Fibroblast of lung (primary cell): ENCODE results near the gene SSH2. TPM values are rescaled to one million over a fixed set of nuclear protein-coding genes. Genes with fewer than 3 reads are reported as not detected.
A peak's percentile ranks its signal among the peaks of the same experiment; 100 is the strongest.

ENCODE experiments used
- DNase-seq, 2 donors: peaks; one replicate each; pipeline versions ENCODE4 v3.0.0 to v3.0.0-alpha.2; 2010; ENCODE audit warnings: low read depth in 2 of 2
- H2AFZ ChIP-seq: 2 replicates; pipeline ENCODE4 v1.5.1; 2012; ENCODE audit warnings: low read length, control low read depth, inconsistent platforms
- H3K27ac ChIP-seq: 2 replicates; pipeline ENCODE4 v1.5.1; 2011; ENCODE audit warnings: low read length, control low read depth; ENCODE audit not compliant: insufficient read depth
- H3K27me3 ChIP-seq: 2 replicates; pipeline ENCODE4 v1.5.1; 2011; ENCODE audit warnings: mild to moderate bottlenecking, low read length; ENCODE audit not compliant: control insufficient read depth, insufficient read depth
- H3K36me3 ChIP-seq: 2 replicates; pipeline ENCODE4 v1.5.1; 2011; ENCODE audit warnings: low read length; ENCODE audit not compliant: control insufficient read depth, insufficient read depth
- H3K4me1 ChIP-seq: 2 replicates; pipeline ENCODE4 v1.5.1; 2011; ENCODE audit warnings: low read length; ENCODE audit not compliant: control insufficient read depth, insufficient read depth; ENCODE audit errors: extremely low read depth
- H3K4me2 ChIP-seq: 2 replicates; pipeline ENCODE4 v1.5.1; 2011; ENCODE audit warnings: low read length, control low read depth; ENCODE audit not compliant: insufficient read depth; ENCODE audit errors: extremely low read depth
- H3K4me3 ChIP-seq, 4 experiments: fragments of 200-600 bp in 1 of 4; sonication (generic) in 1 of 4; replicated peaks in 1 of 4; 2 replicates each; pipeline ENCODE4 v1.5.1; 2011 to 2016; ENCODE audit warnings: low read length in 4 of 4, low read depth in 3 of 4, mild to moderate bottlenecking in 3 of 4, control low read depth in 2 of 4, inconsistent platforms in 1 of 4, mixed read lengths in 1 of 4; ENCODE audit not compliant: insufficient read depth in 1 of 4; ENCODE audit errors: control extremely low read depth in 1 of 4
- H3K79me2 ChIP-seq: 2 replicates; pipeline ENCODE4 v1.5.1; 2012; ENCODE audit warnings: mild to moderate bottlenecking, low read length, inconsistent platforms; ENCODE audit not compliant: control insufficient read depth, insufficient read depth
- H3K9ac ChIP-seq: 2 replicates; pipeline ENCODE4 v1.5.1; 2011; ENCODE audit warnings: mild to moderate bottlenecking, low read length, control low read depth; ENCODE audit not compliant: insufficient read depth
- H3K9me3 ChIP-seq: 2 replicates; pipeline ENCODE4 v1.5.1; 2012; ENCODE audit warnings: low read depth, low read length; ENCODE audit not compliant: control insufficient read depth, insufficient read depth
- H4K20me1 ChIP-seq: 2 replicates; pipeline ENCODE4 v1.5.1; 2011; ENCODE audit warnings: low read length; ENCODE audit not compliant: control insufficient read depth, insufficient read depth; ENCODE audit errors: extremely low read depth
- CTCF ChIP-seq, 2 donors: IDR thresholded peaks in 1 of 2; conservative IDR thresholded peaks in 1 of 2; 1 replicate in 1 of 2; 2 replicates in 1 of 2; pipeline ENCODE4 v1.5.1; 2011 to 2012; ENCODE audit warnings: low read length in 2 of 2, control low read depth in 1 of 2, inconsistent platforms in 1 of 2, low read depth in 1 of 2, mild to moderate bottlenecking in 1 of 2
- EZH2 ChIP-seq: IDR thresholded peaks from 2 replicates; pipeline ENCODE4 v1.5.1; 2012; ENCODE audit warnings: low read length, control low read depth, mild to moderate bottlenecking; ENCODE audit errors: missing control alignments
- polyA plus RNA-seq, 2 donors: library from polyadenylated mRNA; depleted of rRNA in 1 of 2; stranded (reverse) in 1 of 2; unstranded in 1 of 2; fragments of >200 nt; gene quantifications; 2 replicates each; pipeline ENCODE4 v1.2.1, GENCODE V29; 2011 to 2012; ENCODE audit warnings: missing spikeins in 1 of 2
- total RNA-seq: library from RNA; depleted of rRNA; stranded (reverse); fragments of >200 nt; gene quantifications from 2 replicates; pipeline ENCODE4 v1.2.1, GENCODE V29; 2014

Gene SSH2
- total and polyA plus RNA-seq, 2 donors (not counting 1 experiment from before 2014, with no cell fraction given), result 21.0 to 30.2 TPM

GRCh38 chr17:29766796-29767327, 163.2 kb downstream of the SSH2 start:
- H3K36me3 ChIP-seq, result no peaks in the 10 kb centered on the region
- H3K4me2 ChIP-seq, result no peak overlapping the region
- H3K9me3 ChIP-seq, result no peaks in the 10 kb centered on the region
- no peak overlapping the region for H3K9ac ChIP-seq
- H3K79me2 ChIP-seq, result no peaks in the 10 kb centered on the region
- H3K27me3 ChIP-seq, result no peaks in the 10 kb centered on the region
- TF ChIP-seq EZH2 (no peak), CTCF (conservative IDR thresholded peaks at IDR 0.05 in 1 of 2, IDR thresholded peaks at IDR 0.05 in 1 of 2; ENCODE audit: low read depth in 1 of 2, low read length in 2 of 2) (no peak)
- no peak overlapping the region for H2AFZ ChIP-seq
- no peaks in the 10 kb centered on the region for H4K20me1 ChIP-seq
- H3K4me1 ChIP-seq, result no peaks in the 10 kb centered on the region
- no peak overlapping the region for H3K27ac ChIP-seq
- DNase-seq, result peak in 1 of 2 donors; percentile 47
- H3K4me3 ChIP-seq, result no peak overlapping the region

GRCh38 chr17:29764748-29765147, 165.3 kb downstream of the SSH2 start:
- Histone ChIP-seq H3K9ac (no peak overlapping the region), H3K27ac (no peak overlapping the region)

GRCh38 chr17:29764217-29764616, 165.8 kb downstream of the SSH2 start:
- TF ChIP-seq CTCF (conservative IDR thresholded peaks at IDR 0.05 in 1 of 2, IDR thresholded peaks at IDR 0.05 in 1 of 2; ENCODE audit: low read depth in 1 of 2, low read length in 2 of 2) (no peak), EZH2 (no peak)
- H3K27ac ChIP-seq, result no peak overlapping the region
- no peak overlapping the region for H3K9ac ChIP-seq
- H3K36me3 ChIP-seq, result no peaks in the 10 kb centered on the region
- H3K4me1 ChIP-seq, result no peaks in the 10 kb centered on the region
- no peak overlapping the region for H3K4me2 ChIP-seq
- no peak overlapping the region for H2AFZ ChIP-seq
- no peak overlapping the region for H3K4me3 ChIP-seq
- H4K20me1 ChIP-seq, result no peaks in the 10 kb centered on the region
- peaks cover 3% of the 10 kb centered on the region for H3K79me2 ChIP-seq
- H3K27me3 ChIP-seq, result no peaks in the 10 kb centered on the region
- no peaks in the 10 kb centered on the region for H3K9me3 ChIP-seq
- DNase-seq, result no peak

More at GRCh38 chr17:29764748-29765147, 165.3 kb downstream of the SSH2 start:
- TF ChIP-seq CTCF (conservative IDR thresholded peaks at IDR 0.05 in 1 of 2, IDR thresholded peaks at IDR 0.05 in 1 of 2; ENCODE audit: low read depth in 1 of 2, low read length in 2 of 2) (no peak), EZH2 (no peak)
- no peaks in the 10 kb centered on the region for H3K27me3 ChIP-seq
- no peaks in the 10 kb centered on the region for H4K20me1 ChIP-seq
- no peaks in the 10 kb centered on the region for H3K4me1 ChIP-seq
- H2AFZ ChIP-seq, result no peak overlapping the region
- H3K4me2 ChIP-seq, result no peak overlapping the region
- H3K4me3 ChIP-seq, result no peak overlapping the region
- DNase-seq, result no peak
- H3K79me2 ChIP-seq, result peaks cover 3% of the 10 kb centered on the region
- no peaks in the 10 kb centered on the region for H3K36me3 ChIP-seq
- no peaks in the 10 kb centered on the region for H3K9me3 ChIP-seq
